IPS-NIHi7 (cell line): Measurements from ENCODE around the gene ITPR3.
A peak's percentile ranks its signal among the peaks of the same experiment; 100 is the strongest.

Experiments used
- DNase-seq: peaks from one replicate; pipeline ENCODE4 v3.0.0; 2012; ENCODE audit warnings: mixed read lengths; ENCODE audit errors: extremely low spot score

The ITPR3 gene

GRCh38 chr6:33620856-33621710, at the start of gene ITPR3:
Gene ITPR3 (plus strand): TSS chr6:33621322. CDS start chr6:33621603, 281 bp downstream.
- DNase-seq, result no peak

- no peak for DNase-seq
These were observed 49.3 kb upstream of the ITPR3 start for GRCh38 chr6:33571637-33572316.

- DNase-seq, result no peak
These were observed 45.9 kb upstream of the ITPR3 start for GRCh38 chr6:33575211-33575610.

GRCh38 chr6:33576668-33577067, 44.5 kb upstream of the ITPR3 start:
- no peak for DNase-seq

- no peak for DNase-seq
These were observed 44.0 kb upstream of the ITPR3 start for GRCh38 chr6:33577106-33577535.

GRCh38 chr6:33577718-33578117, 43.4 kb upstream of the ITPR3 start:
- no peak for DNase-seq

- no peak for DNase-seq
These were observed 43.0 kb upstream of the ITPR3 start for GRCh38 chr6:33578164-33578563.

GRCh38 chr6:33578588-33579011, 42.5 kb upstream of the ITPR3 start:
- DNase-seq, result no peak

- DNase-seq, result peak; percentile 99
These were observed 41.1 kb upstream of the ITPR3 start, which contains the start of gene BAK1 for GRCh38 chr6:33579828-33580714. Gene BAK1 (minus strand): TSS chr6:33580276. CDS start chr6:33577604, 2,672 bp downstream.

- no peak for DNase-seq
These were observed 39.9 kb upstream of the ITPR3 start for GRCh38 chr6:33581186-33581585.

- peak; percentile 64 for DNase-seq
These were observed 37.4 kb upstream of the ITPR3 start for GRCh38 chr6:33583591-33584155.

GRCh38 chr6:33584700-33585402, 36.3 kb upstream of the ITPR3 start:
- no peak for DNase-seq

- peak; percentile 83 for DNase-seq
These were observed 35.6 kb upstream of the ITPR3 start for GRCh38 chr6:33585403-33586107.

GRCh38 chr6:33586108-33586640, 34.9 kb upstream of the ITPR3 start:
- DNase-seq, result no peak

- no peak for DNase-seq
These were observed 33.6 kb upstream of the ITPR3 start for GRCh38 chr6:33587529-33587928.

- DNase-seq, result no peak
These were observed 32.2 kb upstream of the ITPR3 start for GRCh38 chr6:33588894-33589293.

- no peak for DNase-seq
These were observed 31.8 kb upstream of the ITPR3 start for GRCh38 chr6:33589392-33589730.

- peak; percentile 85 for DNase-seq
These were observed 31.2 kb upstream of the ITPR3 start for GRCh38 chr6:33589731-33590530.

- DNase-seq, result no peak
These were observed 30.5 kb upstream of the ITPR3 start for GRCh38 chr6:33590531-33591198.
